OCI-LY7 (cell line): ENCODE measurements around the gene PTPA. TPM values are rescaled to one million over a fixed set of nuclear protein-coding genes. Genes with fewer than 3 reads are reported as not detected.

Source experiments
- BruUV-seq: library from RNA; stranded (reverse); fragments of 400-500 nt; replicated peaks from 2 replicates; lab custom pipeline; 2021; lab: Mats Ljungman, UMichigan
- CTCF ChIA-PET: fragments of 300-600 bp; sonication (Branson Sonifier 250); formaldehyde crosslinking; loops from one replicate; lab custom pipeline; 2022; ENCODE audit warnings: antibody characterized with exemption; ENCODE audit not compliant: unreplicated experiment; lab: Charles Lee
- POLR2A ChIA-PET: fragments of 300-600 bp; sonication (Branson Sonifier 250); formaldehyde crosslinking; loops from one replicate; lab custom pipeline; 2022; ENCODE audit warnings: antibody characterized with exemption; lab: Charles Lee
- DNase-seq: peaks from one replicate; pipeline ENCODE4 v3.0.0-alpha.2; 2015; ENCODE audit warnings: low spot score
- H2AFZ ChIP-seq: fragments of 200-600 bp; sonication (generic), shearing (Covaris generic); 2 replicates; pipeline ENCODE4 v1.6.1; 2014; ENCODE audit warnings: mild to moderate bottlenecking, antibody characterized with exemption, low read length, moderate library complexity
- H3K27ac ChIP-seq: fragments of 200-600 bp; sonication (generic); 2 replicates; pipeline ENCODE4 v1.5.1; 2014; ENCODE audit warnings: mixed run types, low read depth, mild to moderate bottlenecking, moderate library complexity, low read length, inconsistent platforms; ENCODE audit not compliant: poor library complexity, severe bottlenecking
- H3K36me3 ChIP-seq: fragments of 200-600 bp; sonication (generic); 2 replicates; pipeline ENCODE4 v1.6.1; 2014; ENCODE audit warnings: mild to moderate bottlenecking, antibody characterized with exemption, low read length, moderate library complexity, mixed read lengths; ENCODE audit not compliant: insufficient read depth
- H3K4me1 ChIP-seq: fragments of 200-600 bp; sonication (generic); 2 replicates; pipeline ENCODE4 v1.5.1; 2014; ENCODE audit warnings: mild to moderate bottlenecking, low read length; ENCODE audit not compliant: insufficient read depth, poor library complexity, severe bottlenecking
- H3K4me2 ChIP-seq: fragments of 200-600 bp; sonication (generic); 2 replicates; pipeline ENCODE4 v1.6.1; 2014; ENCODE audit warnings: mild to moderate bottlenecking, low read length
- H3K4me3 ChIP-seq: fragments of 200-600 bp; sonication (generic); 2 replicates; pipeline ENCODE4 v1.5.1; 2014; ENCODE audit warnings: mild to moderate bottlenecking, low read depth, low read length; ENCODE audit not compliant: poor library complexity, severe bottlenecking
- H3K79me2 ChIP-seq: fragments of 200-600 bp; sonication (generic); 2 replicates; pipeline ENCODE4 v1.6.1; 2016; ENCODE audit warnings: low read depth, mild to moderate bottlenecking, low read length, moderate library complexity, mixed read lengths; ENCODE audit not compliant: insufficient read depth
- H3K9me2 ChIP-seq: fragments of 200-600 bp; sonication (generic); 2 replicates; pipeline ENCODE4 v1.6.1; 2016; ENCODE audit warnings: mild to moderate bottlenecking, low read length, mixed read lengths; ENCODE audit not compliant: insufficient read depth
- H3K9me3 ChIP-seq: fragments of 200-600 bp; sonication (generic); 2 replicates; pipeline ENCODE4 v1.6.1; 2014; ENCODE audit warnings: mild to moderate bottlenecking, mixed run types, low read length, mixed read lengths
- H4K20me1 ChIP-seq: fragments of 200-600 bp; sonication (generic); 2 replicates; pipeline ENCODE4 v1.6.1; 2014; ENCODE audit warnings: mild to moderate bottlenecking, antibody characterized with exemption, low read length, moderate library complexity, mixed read lengths; ENCODE audit not compliant: insufficient read depth
- EZH2phosphoT487 ChIP-seq: fragments of 200-600 bp; sonication (generic); IDR thresholded peaks from 2 replicates; pipeline ENCODE4 v1.6.1; 2018; ENCODE audit warnings: low read depth, borderline replicate concordance, mild to moderate bottlenecking, mixed run types, antibody characterized with exemption, low read length, moderate library complexity, mixed read lengths
- intact Hi-C: fragments of 100-400 bp; cut with micrococcal nuclease; formaldehyde crosslinking; loops from one replicate; pipeline ENCODE4 v1.10.0; 2022; ENCODE audit not compliant: unreplicated experiment
- total RNA-seq, 2 experiments: library from RNA; depleted of rRNA in 1 of 2; stranded (reverse); fragments of >200 nt in 1 of 2; shearing (Covaris generic) in 1 of 2; gene quantifications; 2 replicates each; pipeline ENCODE4 v1.2.3, GENCODE V29; 2014 to 2022
- TF ChIP-seq, protein P1 (sequence below): fragments of 200-600 bp; sonication (generic); conservative IDR thresholded peaks from 2 replicates; pipeline ENCODE4 v1.5.1; 2014; ENCODE audit warnings: mild to moderate bottlenecking, antibody characterized with exemption, low read length, moderate library complexity, mixed read lengths

The PTPA gene
- total RNA-seq, 2 experiments from 2014 or later: 106 to 111 TPM

GRCh38 chr9:129164246-129164930 lies 53.2 kb downstream of the PTPA start:
- H3K4me2 ChIP-seq: no peak overlapping the region
- no peak overlapping the region for H3K4me3 ChIP-seq
- H3K4me1 ChIP-seq: peaks cover 16% of the 10 kb centered on the region
- no peaks in the 10 kb centered on the region for H3K9me3 ChIP-seq
- H3K9me2 ChIP-seq: no peaks in the 10 kb centered on the region
- no peak overlapping the region for H2AFZ ChIP-seq
- TF ChIP-seq EZH2phosphoT487: no peak
- TF ChIP-seq, protein P1, sequence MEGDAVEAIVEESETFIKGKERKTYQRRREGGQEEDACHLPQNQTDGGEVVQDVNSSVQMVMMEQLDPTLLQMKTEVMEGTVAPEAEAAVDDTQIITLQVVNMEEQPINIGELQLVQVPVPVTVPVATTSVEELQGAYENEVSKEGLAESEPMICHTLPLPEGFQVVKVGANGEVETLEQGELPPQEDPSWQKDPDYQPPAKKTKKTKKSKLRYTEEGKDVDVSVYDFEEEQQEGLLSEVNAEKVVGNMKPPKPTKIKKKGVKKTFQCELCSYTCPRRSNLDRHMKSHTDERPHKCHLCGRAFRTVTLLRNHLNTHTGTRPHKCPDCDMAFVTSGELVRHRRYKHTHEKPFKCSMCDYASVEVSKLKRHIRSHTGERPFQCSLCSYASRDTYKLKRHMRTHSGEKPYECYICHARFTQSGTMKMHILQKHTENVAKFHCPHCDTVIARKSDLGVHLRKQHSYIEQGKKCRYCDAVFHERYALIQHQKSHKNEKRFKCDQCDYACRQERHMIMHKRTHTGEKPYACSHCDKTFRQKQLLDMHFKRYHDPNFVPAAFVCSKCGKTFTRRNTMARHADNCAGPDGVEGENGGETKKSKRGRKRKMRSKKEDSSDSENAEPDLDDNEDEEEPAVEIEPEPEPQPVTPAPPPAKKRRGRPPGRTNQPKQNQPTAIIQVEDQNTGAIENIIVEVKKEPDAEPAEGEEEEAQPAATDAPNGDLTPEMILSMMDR: no peak
- no peaks in the 10 kb centered on the region for H4K20me1 ChIP-seq
- H3K27ac ChIP-seq: no peak overlapping the region
- no peak for DNase-seq
- BruUV-seq: no TSS peak
- no peaks in the 10 kb centered on the region for H3K36me3 ChIP-seq
- POLR2A ChIA-PET: interaction anchor here (0.6 kb wide), 1 partner anchor 29 kb away, joined by 3 read pairs; no protein-coding TSS in a partner anchor
- H3K79me2 ChIP-seq: no peaks in the 10 kb centered on the region
- CTCF ChIA-PET: no interaction called here
- intact Hi-C loops: no loop called here

GRCh38 chr9:129165198-129165597 lies 54.0 kb downstream of the PTPA start:
- H3K4me3 ChIP-seq: no peak overlapping the region
- no peak overlapping the region for H3K27ac ChIP-seq
- H3K9me2 ChIP-seq: no peaks in the 10 kb centered on the region
- BruUV-seq: no TSS peak
- H3K36me3 ChIP-seq: no peaks in the 10 kb centered on the region
- H3K79me2 ChIP-seq: no peaks in the 10 kb centered on the region
- TF ChIP-seq, protein P1: no peak
- no peak for TF ChIP-seq EZH2phosphoT487
- H4K20me1 ChIP-seq: no peaks in the 10 kb centered on the region
- no peaks in the 10 kb centered on the region for H3K9me3 ChIP-seq
- H2AFZ ChIP-seq: no peak overlapping the region
- intact Hi-C loops: no loop called here
- DNase-seq: no peak
- POLR2A ChIA-PET: no interaction called here
- H3K4me2 ChIP-seq: no peak overlapping the region
- CTCF ChIA-PET: no interaction called here
- peaks cover 16% of the 10 kb centered on the region for H3K4me1 ChIP-seq
